Activated B cell treated with CpG ODN at 0.5 μM for 24 hours (primary cell): ENCODE results near the gene POR. TPM values are rescaled to one million over a fixed set of nuclear protein-coding genes. Genes with fewer than 3 reads are reported as not detected.
A peak's percentile ranks its signal among the peaks of the same experiment; 100 is the strongest.

ENCODE experiments used
- ATAC-seq: fragments of 200-7000 bp; cut with Tn5 transposase; one replicate; pipeline ENCODE4 v1.10.0; 2021; ENCODE audit warnings: low read depth, mild to moderate bottlenecking, moderate library complexity
- CTCF ChIA-PET: fragments of 350-600 bp; sonication (Branson Sonifier 250); formaldehyde crosslinking; loops from one replicate; lab custom pipeline; 2021; ENCODE audit warnings: antibody characterized with exemption; lab: Charles Lee
- POLR2A ChIA-PET: fragments of 350-600 bp; sonication (Branson Sonifier 250); formaldehyde crosslinking; loops from one replicate; lab custom pipeline; 2021; ENCODE audit warnings: antibody characterized with exemption; lab: Charles Lee
- DNase-seq: peaks from one replicate; pipeline ENCODE4 v3.0.0; 2022
- H3K27ac Mint-ChIP-seq: one replicate; pipeline ENCODE4 v1.8.0; 2020; ENCODE audit warnings: mixed read lengths
- H3K27me3 Mint-ChIP-seq: one replicate; pipeline ENCODE4 v1.8.0; 2021; ENCODE audit warnings: mixed read lengths
- H3K36me3 Mint-ChIP-seq: one replicate; pipeline ENCODE4 v1.8.0; 2021; ENCODE audit warnings: low read depth, mixed read lengths
- H3K4me1 Mint-ChIP-seq: one replicate; pipeline ENCODE4 v1.8.0; 2021; ENCODE audit warnings: mixed read lengths
- H3K4me3 Mint-ChIP-seq: one replicate; pipeline ENCODE4 v1.8.0; 2020; ENCODE audit warnings: mild to moderate bottlenecking, mixed read lengths
- H3K9me3 Mint-ChIP-seq: one replicate; pipeline ENCODE4 v1.8.0; 2020; ENCODE audit warnings: mixed read lengths
- intact Hi-C: fragments of 100-400 bp; cut with micrococcal nuclease; formaldehyde crosslinking; loops from one replicate; pipeline ENCODE4 v1.15.1; 2024
- total RNA-seq: library from RNA; stranded (reverse); gene quantifications from 2 replicates; pipeline ENCODE4 v1.2.3, GENCODE V29; 2022
- TF ChIP-seq, protein P1 (sequence below): fragments of 200-600 bp; IDR thresholded peaks from one replicate; pipeline ENCODE4 v1.8.0; 2022; ENCODE audit warnings: antibody characterized with exemption, mild to moderate bottlenecking

Gene POR
- total RNA-seq, 1 donor from 2014 or later: 63.5 TPM

DNA sequence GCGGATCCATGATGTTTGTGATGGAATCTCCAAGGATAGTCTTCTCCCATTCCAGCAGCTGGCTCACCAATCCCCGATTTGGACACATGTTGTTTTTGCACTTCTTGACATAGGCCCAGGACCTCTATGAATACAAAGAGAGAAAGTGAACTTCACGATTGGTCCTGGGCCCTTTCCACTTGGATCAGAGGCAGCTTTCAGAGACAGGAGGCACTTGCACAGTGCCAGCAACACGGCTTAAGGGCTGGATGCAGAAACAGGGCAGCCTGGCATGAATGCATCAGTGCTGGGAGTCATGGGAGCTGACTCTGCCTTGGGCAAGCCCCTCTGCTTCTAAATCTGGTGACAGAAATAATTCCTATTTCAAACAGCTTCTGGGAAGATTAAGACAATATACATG lies 81.5 kb downstream of the POR start:
- Mint-ChIP-seq H3K36me3 (peaks cover 26% of the 10 kb centered on the region), H3K4me1 (peaks cover 24% of the 10 kb centered on the region), H3K27ac (peak overlapping the region; percentile 27), H3K9me3 (no peaks in the 10 kb centered on the region), H3K4me3 (no peak overlapping the region), H3K27me3 (no peaks in the 10 kb centered on the region)
- no peak for DNase-seq
- TF ChIP-seq, protein P1, sequence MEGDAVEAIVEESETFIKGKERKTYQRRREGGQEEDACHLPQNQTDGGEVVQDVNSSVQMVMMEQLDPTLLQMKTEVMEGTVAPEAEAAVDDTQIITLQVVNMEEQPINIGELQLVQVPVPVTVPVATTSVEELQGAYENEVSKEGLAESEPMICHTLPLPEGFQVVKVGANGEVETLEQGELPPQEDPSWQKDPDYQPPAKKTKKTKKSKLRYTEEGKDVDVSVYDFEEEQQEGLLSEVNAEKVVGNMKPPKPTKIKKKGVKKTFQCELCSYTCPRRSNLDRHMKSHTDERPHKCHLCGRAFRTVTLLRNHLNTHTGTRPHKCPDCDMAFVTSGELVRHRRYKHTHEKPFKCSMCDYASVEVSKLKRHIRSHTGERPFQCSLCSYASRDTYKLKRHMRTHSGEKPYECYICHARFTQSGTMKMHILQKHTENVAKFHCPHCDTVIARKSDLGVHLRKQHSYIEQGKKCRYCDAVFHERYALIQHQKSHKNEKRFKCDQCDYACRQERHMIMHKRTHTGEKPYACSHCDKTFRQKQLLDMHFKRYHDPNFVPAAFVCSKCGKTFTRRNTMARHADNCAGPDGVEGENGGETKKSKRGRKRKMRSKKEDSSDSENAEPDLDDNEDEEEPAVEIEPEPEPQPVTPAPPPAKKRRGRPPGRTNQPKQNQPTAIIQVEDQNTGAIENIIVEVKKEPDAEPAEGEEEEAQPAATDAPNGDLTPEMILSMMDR: no peak
- intact Hi-C loops: no loop called here
- ATAC-seq: no peak
- ChIA-PET CTCF (no interaction called here), POLR2A (interaction anchor here (1.2 kb wide), 1 partner anchor 12 kb away, joined by 10 read pairs; no protein-coding TSS in a partner anchor)

DNA sequence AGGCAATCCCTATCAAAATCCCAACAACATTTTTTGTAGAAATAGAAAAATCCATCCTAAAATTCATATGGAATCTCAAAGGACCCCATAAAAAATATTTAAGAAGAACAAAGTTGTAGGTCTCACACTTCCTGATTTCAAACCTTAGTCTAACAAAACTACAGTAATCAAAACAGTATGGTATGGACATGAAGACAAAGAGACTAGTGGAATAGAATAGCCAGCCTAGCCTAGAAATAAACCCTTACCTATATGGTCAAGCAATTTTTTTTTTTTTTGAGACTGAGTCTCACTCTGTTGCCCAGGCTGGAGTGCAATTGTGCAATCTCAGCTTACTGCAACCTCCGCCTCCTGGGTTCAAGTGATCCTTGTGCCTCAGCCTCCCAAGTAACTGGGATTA lies 83.1 kb downstream of the POR start:
- DNase-seq (no peak), ATAC-seq (no peak)
- Mint-ChIP-seq H3K27me3 (no peaks in the 10 kb centered on the region), H3K36me3 (peaks cover 31% of the 10 kb centered on the region), H3K27ac (no peak overlapping the region), H3K4me3 (no peak overlapping the region), H3K9me3 (no peaks in the 10 kb centered on the region), H3K4me1 (peaks cover 21% of the 10 kb centered on the region)
- intact Hi-C loops: no loop called here
- POLR2A ChIA-PET: interaction anchor here (0.7 kb wide), 1 partner anchor 13 kb away, joined by 3 read pairs; no protein-coding TSS in a partner anchor
- CTCF ChIA-PET: no interaction called here
- TF ChIP-seq, protein P1: no peak

DNA sequence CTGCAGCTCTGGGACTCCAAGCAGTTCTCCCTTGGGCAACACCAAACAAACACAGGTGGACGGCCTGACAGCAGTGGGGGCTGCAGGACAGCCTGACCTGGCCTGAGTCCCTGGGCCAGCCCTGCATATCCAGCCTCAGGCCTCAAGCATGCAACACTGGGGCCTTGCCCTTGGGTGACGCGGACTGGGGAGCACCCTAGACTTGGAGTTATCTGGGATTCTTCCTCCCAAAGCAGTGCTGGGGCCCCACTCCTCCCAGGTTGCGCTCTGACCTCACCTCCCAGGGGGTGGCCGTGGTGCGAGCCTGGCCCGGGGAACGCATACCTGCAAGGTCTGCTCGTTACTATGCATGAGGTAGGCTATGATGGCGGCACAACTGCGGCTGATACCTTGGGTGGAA lies 85.6 kb downstream of the POR start:
- H3K36me3 Mint-ChIP-seq: peaks cover 44% of the 10 kb centered on the region
- peaks cover 12% of the 10 kb centered on the region for H3K4me1 Mint-ChIP-seq
- no peak for ATAC-seq
- intact Hi-C loops: no loop called here
- TF ChIP-seq, protein P1: no peak
- H3K9me3 Mint-ChIP-seq: no peaks in the 10 kb centered on the region
- ChIA-PET POLR2A (no interaction called here), CTCF (no interaction called here)
- no peaks in the 10 kb centered on the region for H3K27me3 Mint-ChIP-seq
- no peak for DNase-seq
- H3K4me3 Mint-ChIP-seq: no peak overlapping the region
- H3K27ac Mint-ChIP-seq: no peak overlapping the region

DNA sequence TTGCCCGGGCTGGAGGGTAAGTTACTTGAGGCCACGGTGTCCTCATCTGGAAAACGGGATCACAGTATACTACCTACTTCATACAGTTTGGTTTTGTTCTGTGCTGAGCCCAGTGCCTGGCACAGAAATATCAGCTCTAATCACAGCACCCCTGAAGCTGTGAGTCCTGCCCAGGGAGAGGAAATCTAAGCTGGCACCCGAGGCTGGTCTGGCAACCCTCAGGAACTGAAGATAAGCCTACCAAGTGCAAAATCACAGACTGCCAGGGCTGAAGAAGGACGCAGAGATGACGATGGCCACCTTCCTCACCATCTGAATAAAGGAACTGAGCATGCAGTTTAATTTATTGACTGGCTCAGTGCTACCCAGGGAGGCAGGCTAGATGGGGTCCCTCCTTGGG lies 87.2 kb downstream of the POR start:
- ATAC-seq: no peak
- no peak overlapping the region for H3K4me3 Mint-ChIP-seq
- no peaks in the 10 kb centered on the region for H3K9me3 Mint-ChIP-seq
- ChIA-PET CTCF (no interaction called here), POLR2A (no interaction called here)
- intact Hi-C loops: no loop called here
- H3K4me1 Mint-ChIP-seq: peaks cover 6% of the 10 kb centered on the region
- H3K27ac Mint-ChIP-seq: no peak overlapping the region
- DNase-seq: no peak
- H3K36me3 Mint-ChIP-seq: peaks cover 42% of the 10 kb centered on the region
- no peaks in the 10 kb centered on the region for H3K27me3 Mint-ChIP-seq
- TF ChIP-seq, protein P1: no peak

- ChIA-PET CTCF (no interaction called here), POLR2A (no interaction called here)
- ATAC-seq (no peak), DNase-seq (no peak)
- Mint-ChIP-seq H3K27ac (no peak overlapping the region), H3K36me3 (peaks cover 42% of the 10 kb centered on the region), H3K9me3 (no peaks in the 10 kb centered on the region), H3K27me3 (no peaks in the 10 kb centered on the region), H3K4me1 (no peaks in the 10 kb centered on the region), H3K4me3 (no peak overlapping the region)
- TF ChIP-seq, protein P1: no peak
- intact Hi-C loops: no loop called here
These were observed 87.9 kb downstream of the POR start for GRCh38 chr7:76002822-76003221.
